Esophagus (tissue), 2 donors: ENCODE measurements around the gene NUDT3. TPM values are rescaled to one million over a fixed set of nuclear protein-coding genes. Genes with fewer than 3 reads are reported as not detected.
A peak's percentile ranks its signal among the peaks of the same experiment; 100 is the strongest.

ENCODE experiments used
- H3K27ac ChIP-seq, 2 donors: one replicate each; pipeline ENCODE4 v1.5.1; 2013; ENCODE audit warnings: low read depth in 2 of 2, mild to moderate bottlenecking in 2 of 2, inconsistent platforms in 1 of 2, low read length in 1 of 2, moderate library complexity in 1 of 2
- H3K27me3 ChIP-seq, 2 donors: one replicate each; pipeline ENCODE4 v1.6.1; 2013; ENCODE audit warnings: low read length in 2 of 2, control low read depth in 1 of 2, mild to moderate bottlenecking in 1 of 2; ENCODE audit not compliant: insufficient read depth in 2 of 2, control insufficient read depth in 1 of 2
- H3K36me3 ChIP-seq, 2 donors: one replicate each; pipeline ENCODE4 v1.6.1; 2013; ENCODE audit warnings: low read length in 1 of 2; ENCODE audit not compliant: control insufficient read depth in 2 of 2, insufficient read depth in 2 of 2
- H3K4me1 ChIP-seq, 2 donors: one replicate each; pipeline ENCODE4 v1.6.1; 2013; ENCODE audit warnings: low read length in 1 of 2; ENCODE audit not compliant: control insufficient read depth in 2 of 2, insufficient read depth in 2 of 2
- H3K4me3 ChIP-seq, 2 donors: one replicate each; pipeline ENCODE4 v1.5.1; 2013; ENCODE audit warnings: low read length in 2 of 2, mild to moderate bottlenecking in 2 of 2, low read depth in 1 of 2, moderate library complexity in 1 of 2
- H3K9me3 ChIP-seq, 2 donors: one replicate each; pipeline ENCODE4 v1.6.1; 2013; ENCODE audit warnings: mild to moderate bottlenecking in 2 of 2, low read depth in 1 of 2, low read length in 1 of 2, moderate library complexity in 1 of 2; ENCODE audit not compliant: control insufficient read depth in 2 of 2, insufficient read depth in 1 of 2
- WGBS, 2 donors: extraction: QIAGEN DNeasy Blood & Tissue Kit; methylation state at CpG; one replicate each; pipeline ENCODE4 v1.1.7; 2013; 5-methylcytosine and 5-hydroxymethylcytosine counted together
- polyA plus RNA-seq, 2 donors: library from polyadenylated mRNA; stranded (reverse); fragments of 200-250 nt; gene quantifications; one replicate each; pipeline ENCODE4 v1.2.3, GENCODE V29; 2013
- donor health status: healthy with polysubstance abuse.
- donor health status: Bipolar disorder and iron deficiency.

NUDT3 gene
- polyA plus RNA-seq, 2 donors = 7.9 to 8.5 TPM

DNA sequence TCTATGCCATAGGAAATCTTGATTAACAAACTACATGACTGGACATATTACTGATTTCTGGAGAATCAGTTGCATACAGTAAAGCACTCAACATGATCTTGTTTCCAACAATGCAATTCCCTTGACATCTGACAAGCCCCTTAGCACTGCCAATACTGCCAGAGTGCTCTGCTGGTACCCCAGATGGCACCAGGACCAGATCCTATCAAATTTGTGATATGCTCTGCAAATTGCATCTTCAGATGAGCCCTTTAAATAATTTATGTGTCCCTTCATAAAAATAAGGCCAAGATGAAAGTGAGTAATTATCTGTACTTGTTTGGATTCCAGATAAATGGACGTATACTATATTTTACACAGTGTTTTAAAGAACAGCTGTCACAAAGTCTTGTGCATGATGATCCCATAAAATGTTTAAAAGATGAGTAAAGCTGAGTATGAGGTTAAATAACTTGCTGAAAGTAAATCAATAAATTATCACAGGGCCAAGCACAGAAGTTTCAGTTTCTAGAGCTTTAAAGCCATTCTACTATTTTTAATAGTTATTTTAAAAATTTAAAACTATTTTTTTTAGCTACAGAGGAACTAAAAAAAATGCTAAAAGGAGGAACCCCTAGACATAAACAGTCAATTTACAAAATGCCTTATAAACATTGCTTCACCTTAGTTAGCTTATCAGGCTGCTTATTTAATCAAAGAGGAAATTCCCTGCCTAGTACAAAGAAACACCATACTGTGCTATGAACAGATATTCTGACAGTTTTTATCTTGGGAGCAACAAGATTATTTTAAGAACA lies 42.1 kb downstream of the NUDT3 start:
- 39 to 67% methylated on average over 1 of the region's 1 CpG for WGBS, 2 donors
- Histone ChIP-seq H3K4me1 (no peaks in the 10 kb centered on the region), H3K27ac (no peak overlapping the region), H3K4me3 (no peak overlapping the region), H3K27me3 (no peaks in the 10 kb centered on the region), H3K36me3 (no peaks in the 10 kb centered on the region), H3K9me3 (no peaks in the 10 kb centered on the region)

DNA sequence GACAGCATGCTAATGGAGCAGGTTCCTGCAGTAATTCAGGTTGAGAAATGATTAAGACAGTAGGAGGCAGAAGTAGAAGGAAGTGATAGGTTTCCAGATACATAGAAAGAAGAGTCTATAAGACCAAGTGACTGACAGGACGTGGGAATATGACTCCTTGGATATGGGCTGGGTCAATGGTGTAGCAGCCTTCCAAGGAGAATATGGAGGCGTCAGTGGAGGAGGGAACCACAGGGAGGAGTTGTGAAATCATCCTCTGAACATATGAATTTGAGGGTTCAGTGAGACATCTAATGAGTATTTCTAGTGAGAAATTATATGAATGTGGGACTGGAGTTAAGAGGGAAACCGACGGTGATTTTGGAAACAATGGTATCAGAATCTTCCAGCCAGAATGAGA lies 43.3 kb downstream of the NUDT3 start:
- Histone ChIP-seq H3K27me3 (no peaks in the 10 kb centered on the region), H3K27ac (no peak overlapping the region), H3K4me3 (no peak overlapping the region), H3K9me3 (no peaks in the 10 kb centered on the region), H3K4me1 (no peaks in the 10 kb centered on the region), H3K36me3 (no peaks in the 10 kb centered on the region)
- WGBS, 2 donors = 94 to 97% methylated on average over 4 of the region's 4 CpGs

DNA sequence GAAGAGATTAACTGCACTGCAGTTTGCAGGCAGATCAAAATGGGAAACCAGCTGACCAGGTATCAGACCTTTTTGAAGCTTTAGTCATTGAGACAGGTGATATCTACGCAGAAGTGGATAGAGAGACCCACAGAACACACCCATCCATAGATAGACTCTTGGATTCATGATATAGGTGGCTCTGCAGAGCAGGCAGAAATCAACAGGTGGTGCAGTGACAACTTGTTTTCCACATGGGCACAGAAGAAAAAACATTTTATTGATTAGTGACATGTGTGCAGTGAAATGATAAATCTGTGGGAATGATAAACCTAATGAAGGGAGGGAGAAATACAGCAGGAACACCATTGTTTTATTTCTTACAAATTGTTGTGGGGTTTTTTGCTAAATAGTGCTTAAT lies 45.2 kb downstream of the NUDT3 start:
- 81 to 93% methylated on average over 1 of the region's 1 CpG for WGBS, 2 donors
- no peak overlapping the region for H3K27ac ChIP-seq
- H3K9me3 ChIP-seq = no peaks in the 10 kb centered on the region
- H3K27me3 ChIP-seq = no peaks in the 10 kb centered on the region
- no peaks in the 10 kb centered on the region for H3K4me1 ChIP-seq
- H3K36me3 ChIP-seq = no peaks in the 10 kb centered on the region
- H3K4me3 ChIP-seq = no peak overlapping the region

DNA sequence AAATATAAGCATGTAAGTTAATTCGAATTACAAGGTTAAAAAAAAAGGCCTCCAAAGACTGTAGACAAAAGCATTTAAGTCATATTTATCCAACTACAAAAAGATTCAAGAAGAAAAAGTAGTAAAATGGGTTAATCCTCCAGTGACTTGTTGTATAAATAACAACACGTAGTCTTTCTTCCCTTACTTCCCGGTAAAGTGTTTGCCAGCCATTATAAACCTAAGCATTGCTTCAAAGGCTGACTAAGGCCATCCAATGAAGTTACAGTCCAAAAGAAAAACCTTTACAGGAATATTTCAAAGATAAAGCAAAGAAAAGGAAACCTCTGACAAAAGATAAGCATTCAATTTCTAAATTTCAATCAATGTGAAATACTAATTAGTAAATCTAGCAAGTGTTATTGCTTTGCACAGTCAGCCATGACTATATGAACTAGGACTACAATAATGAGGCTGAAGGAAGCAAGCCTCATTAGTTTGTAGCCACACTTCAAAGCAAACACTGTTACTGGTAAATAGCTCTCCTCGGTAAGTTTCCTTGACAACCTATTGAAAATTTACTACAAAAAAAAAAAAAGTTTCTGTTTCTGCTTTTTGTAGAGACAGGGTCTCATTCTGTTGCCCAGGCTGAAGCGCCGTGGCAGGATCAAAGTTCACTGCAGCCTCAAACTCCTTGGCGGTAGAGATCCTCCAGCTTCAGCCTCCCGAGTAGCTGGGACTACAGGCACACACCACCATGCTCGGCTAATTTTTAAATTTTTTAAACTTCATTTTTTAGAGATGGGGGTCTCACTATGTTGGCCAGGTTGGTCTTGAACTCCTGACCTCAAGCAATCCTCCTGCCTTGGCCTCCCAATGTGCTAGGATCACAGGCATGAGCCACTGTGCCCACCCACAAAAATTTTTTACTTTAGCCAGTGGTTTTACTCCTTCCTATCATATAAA lies 46.0 kb downstream of the NUDT3 start:
- Histone ChIP-seq H3K9me3 (no peaks in the 10 kb centered on the region), H3K27me3 (no peaks in the 10 kb centered on the region), H3K36me3 (no peaks in the 10 kb centered on the region), H3K4me3 (no peak overlapping the region), H3K4me1 (peaks cover 0 to 2% of the 10 kb centered on the region in 2 donors), H3K27ac (no peak overlapping the region)
- 77 to 79% methylated on average over 9 of the region's 9 CpGs for WGBS, 2 donors

DNA sequence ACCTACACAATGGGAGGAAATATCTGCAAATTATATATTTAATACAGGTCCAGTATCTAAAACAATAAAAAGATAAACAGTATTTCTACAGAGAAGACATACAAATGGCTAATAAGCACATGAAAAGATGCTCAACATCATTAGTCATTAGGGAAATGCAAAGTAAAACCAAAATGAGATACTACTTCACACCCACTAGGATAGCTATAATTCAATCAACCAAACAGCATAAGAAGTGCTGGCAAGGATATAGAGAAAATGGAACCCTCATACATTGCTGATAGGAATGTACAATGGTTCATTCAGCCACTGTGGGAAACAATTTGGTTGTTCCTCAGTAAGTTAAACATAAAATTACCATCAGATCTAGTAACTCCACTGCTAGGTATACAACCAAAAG lies 48.7 kb downstream of the NUDT3 start:
- Histone ChIP-seq H3K27ac (no peak overlapping the region), H3K36me3 (no peaks in the 10 kb centered on the region), H3K4me1 (peaks cover 0 to 6% of the 10 kb centered on the region in 2 donors), H3K4me3 (no peak overlapping the region), H3K9me3 (no peaks in the 10 kb centered on the region), H3K27me3 (no peaks in the 10 kb centered on the region)

DNA sequence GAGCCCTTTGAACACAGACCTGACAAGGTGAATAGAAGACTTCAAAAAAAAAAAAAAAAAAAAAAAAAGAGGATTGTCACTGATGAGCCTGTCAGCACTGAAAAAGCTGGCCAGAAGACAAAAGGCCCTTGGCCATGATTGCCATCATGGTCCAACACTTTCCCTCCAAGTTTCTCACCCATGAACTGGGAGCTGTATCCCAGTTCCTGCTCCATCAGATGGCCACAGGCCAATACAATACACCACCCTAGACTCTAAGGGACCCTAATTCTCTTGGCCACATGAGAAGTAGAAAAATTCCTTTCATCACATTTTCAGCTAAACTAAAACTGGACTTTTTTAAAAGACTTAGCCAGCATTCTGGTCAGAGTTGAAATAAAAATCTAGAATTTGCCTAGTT lies 50.2 kb downstream of the NUDT3 start:
- Histone ChIP-seq H3K9me3 (no peaks in the 10 kb centered on the region), H3K27ac (no peak overlapping the region), H3K4me3 (no peak overlapping the region), H3K4me1 (peaks cover 0 to 6% of the 10 kb centered on the region in 2 donors), H3K36me3 (no peaks in the 10 kb centered on the region), H3K27me3 (no peaks in the 10 kb centered on the region)

DNA sequence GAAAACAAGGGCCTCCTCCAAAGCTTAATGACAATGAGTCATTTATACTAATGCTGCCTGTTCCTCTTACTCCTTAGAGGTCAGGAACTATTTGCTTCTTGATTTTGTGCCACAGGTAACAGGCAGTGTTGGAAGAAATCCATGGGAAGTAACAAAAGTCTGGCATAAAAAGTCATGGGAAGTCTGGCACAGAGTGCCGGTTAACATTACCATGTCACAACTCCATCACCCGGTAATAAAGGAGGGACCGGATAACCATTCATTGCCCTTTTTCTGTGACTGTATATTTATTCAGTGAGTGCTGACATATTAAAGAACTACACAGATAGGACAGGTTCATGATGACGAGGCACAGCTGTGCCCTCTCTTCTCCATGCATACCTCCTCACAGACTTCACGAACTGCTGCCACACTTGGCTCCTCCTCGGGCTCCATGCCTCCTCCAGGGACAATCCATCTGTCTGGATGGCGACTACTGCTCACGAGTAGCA lies 50.9 kb downstream of the NUDT3 start:
- peaks cover 0 to 6% of the 10 kb centered on the region in 2 donors for H3K4me1 ChIP-seq
- WGBS, 2 donors = 42 to 54% methylated on average over 8 of the region's 8 CpGs

DNA sequence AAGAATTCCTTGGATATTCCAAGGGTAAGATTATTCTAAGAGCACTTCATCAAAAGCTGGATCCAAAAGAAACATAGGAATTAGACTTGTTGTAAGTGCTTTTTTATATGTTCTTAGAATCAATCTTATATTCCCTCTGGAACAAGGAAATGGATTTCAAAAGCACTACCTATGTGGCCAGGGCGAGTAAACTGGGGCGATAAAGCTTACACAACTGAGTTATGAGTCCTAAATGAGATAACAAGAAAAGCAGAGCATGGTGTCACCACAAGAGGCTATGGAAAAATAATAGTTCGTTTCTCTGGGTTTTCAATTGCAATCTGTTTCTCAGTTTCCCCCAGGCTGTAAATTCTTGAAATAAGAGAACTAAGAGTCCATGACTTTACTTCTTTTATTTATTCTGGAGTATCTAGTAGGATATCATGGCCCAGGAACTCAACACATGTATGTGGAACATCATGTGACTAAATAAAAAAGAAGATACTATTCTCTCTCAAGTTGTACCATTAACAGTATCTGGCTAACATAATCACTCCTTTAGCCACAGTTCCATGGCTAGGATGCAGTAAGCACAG lies 51.5 kb downstream of the NUDT3 start:
- Histone ChIP-seq H3K4me1 (peaks cover 0 to 6% of the 10 kb centered on the region in 2 donors), H3K9me3 (no peaks in the 10 kb centered on the region), H3K27me3 (no peaks in the 10 kb centered on the region), H3K4me3 (no peak overlapping the region), H3K27ac (no peak overlapping the region), H3K36me3 (no peaks in the 10 kb centered on the region)
- WGBS, 2 donors = 81 to 83% methylated on average over 3 of the region's 3 CpGs

More for the DNA sequence above, 50.9 kb downstream of the NUDT3 start:
- no peaks in the 10 kb centered on the region for H3K36me3 ChIP-seq
- no peaks in the 10 kb centered on the region for H3K9me3 ChIP-seq
- H3K27me3 ChIP-seq = no peaks in the 10 kb centered on the region
- peak overlapping the region in 1 of 2 donors; percentile 64 for H3K27ac ChIP-seq
- H3K4me3 ChIP-seq = no peak overlapping the region

DNA sequence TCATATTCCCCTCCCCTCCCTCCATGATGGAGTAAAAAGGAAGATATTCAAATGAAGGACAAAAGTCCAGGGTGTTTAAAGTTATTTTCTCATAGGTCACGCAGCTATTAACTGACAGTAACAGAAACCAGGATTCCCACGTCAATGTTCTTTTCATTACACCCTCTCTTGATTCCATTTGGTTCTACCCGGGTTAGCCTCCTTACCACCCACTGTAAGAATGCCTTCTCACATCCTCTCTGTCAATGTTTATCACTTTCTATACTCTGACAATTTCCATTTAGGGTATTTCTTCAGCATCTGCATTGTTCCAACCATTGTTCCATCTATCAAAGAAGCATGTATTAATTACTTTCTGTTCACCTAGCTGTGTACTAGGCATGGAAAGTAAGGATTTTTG lies 52.1 kb downstream of the NUDT3 start:
- Histone ChIP-seq H3K4me1 (peaks cover 0 to 6% of the 10 kb centered on the region in 2 donors), H3K9me3 (no peaks in the 10 kb centered on the region), H3K36me3 (no peaks in the 10 kb centered on the region), H3K27ac (no peak overlapping the region), H3K27me3 (no peaks in the 10 kb centered on the region), H3K4me3 (no peak overlapping the region)
- WGBS, 2 donors = 92 to 96% methylated on average over 3 of the region's 3 CpGs
